GM10266 (cell line): ENCODE measurements around the gene TIMM44.
"Not testable (repeated sequence)": the region's sequence is repeated elsewhere in the genome, so short reads cannot be mapped to it uniquely, and the experiment has no call there.

Experiments
- DNase-seq: peaks from one replicate; pipeline ENCODE4 v3.0.0; 2012; ENCODE audit errors: extremely low spot score
- CTCF ChIP-seq: IDR thresholded peaks from 2 replicates; pipeline ENCODE4 v1.5.1; 2012; ENCODE audit warnings: mild to moderate bottlenecking, low read depth; ENCODE audit not compliant: control insufficient read depth, insufficient read depth; ENCODE audit errors: missing control alignments

TIMM44 gene

DNA sequence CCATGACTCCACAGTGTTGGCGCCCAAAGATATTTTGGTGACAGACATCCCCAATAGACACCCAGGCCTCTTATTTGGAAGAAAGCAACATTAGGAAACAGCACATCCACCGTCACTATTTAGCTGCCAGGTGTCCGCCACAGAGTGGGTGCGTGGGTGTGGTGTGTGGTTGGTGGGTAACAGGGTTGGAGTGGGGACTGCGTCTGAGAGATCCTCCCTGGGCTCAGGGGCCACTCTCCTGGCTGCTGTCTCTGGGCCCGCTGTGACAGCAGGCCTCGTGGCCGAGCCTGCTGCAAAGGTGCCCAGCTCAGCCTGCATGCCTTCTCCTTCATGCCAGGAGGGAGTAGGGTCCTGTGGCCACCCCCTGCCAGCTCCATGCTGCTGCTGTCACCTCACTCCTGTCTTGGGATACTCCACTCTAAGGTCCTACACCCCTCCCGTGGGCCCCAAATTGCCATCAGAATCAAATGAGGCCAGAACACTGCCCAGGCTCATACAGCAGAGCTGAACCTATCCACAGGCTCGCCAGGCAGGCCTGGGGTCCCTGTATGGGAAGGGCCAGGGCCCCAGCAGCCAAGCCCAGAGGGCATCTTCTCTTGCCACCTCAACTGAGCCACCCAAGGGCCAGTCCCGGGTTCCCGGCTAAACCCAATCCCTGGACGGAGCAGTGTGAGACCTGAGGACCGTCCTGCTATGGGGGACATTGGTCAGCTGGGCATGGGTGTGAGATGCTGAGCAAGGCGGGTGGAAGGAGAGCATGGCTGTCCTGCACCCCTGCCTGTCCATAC lies 24.7 kb upstream of the TIMM44 start:
- no peak for TF ChIP-seq CTCF
- DNase-seq, result no peak

DNA sequence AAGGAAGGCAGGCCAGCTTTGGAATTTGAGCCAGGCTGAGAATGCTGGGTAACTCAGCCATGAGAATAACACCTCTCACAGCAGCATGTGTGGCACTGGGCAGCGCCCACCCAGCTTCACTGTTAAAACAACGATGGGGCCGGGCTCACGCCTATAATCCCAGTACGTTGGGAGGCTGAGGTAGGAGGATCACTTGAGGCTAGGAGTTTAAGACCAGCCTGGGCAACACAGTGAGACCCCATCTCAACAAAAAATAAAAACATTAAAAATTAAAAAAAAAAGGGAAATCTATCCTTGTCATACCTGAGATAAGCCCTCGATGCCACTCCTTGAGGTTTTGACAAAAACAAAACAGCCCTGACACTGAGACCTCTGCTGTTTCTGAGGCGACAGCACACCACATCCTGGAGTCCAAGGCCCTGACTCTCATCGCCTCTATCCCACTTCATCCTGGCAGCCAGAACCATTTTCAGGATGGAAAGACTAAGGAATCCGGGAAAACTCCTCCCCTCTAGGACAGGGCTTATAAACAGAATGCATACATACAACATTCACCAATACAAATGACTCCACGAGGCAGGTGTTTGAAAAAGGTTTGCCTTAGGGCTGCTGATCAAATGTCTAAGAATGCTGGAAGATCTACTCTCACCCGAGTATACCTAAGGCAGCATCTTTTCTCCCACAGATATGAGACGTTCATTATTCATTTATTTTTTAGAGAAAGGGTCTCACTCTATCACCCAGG lies 22.6 kb upstream of the TIMM44 start:
- DNase-seq, result no peak
- no peak for TF ChIP-seq CTCF

GRCh38 chr19:7965259-7965841 lies 21.9 kb upstream of the TIMM44 start:
- no peak for TF ChIP-seq CTCF
- DNase-seq, result no peak

DNA sequence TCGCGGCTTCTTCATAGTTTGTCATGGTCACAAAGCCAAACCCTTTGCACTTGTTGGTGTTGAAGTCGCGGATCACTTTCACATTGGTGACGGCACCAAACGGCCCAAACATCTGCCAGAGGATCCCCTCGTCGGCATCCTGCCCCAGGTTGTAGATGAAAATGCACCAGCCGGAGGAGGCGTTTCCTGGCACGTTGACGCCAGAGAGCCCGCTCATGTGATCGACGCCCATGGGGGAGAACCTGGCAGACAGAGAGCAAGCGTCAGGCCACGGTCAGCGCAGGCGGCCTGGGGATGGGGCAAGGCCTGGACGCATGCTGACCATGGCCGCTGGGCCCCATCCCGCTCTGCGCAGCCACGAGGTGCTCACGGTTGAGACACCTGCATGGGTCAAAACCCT lies 20.1 kb upstream of the TIMM44 start:
- DNase-seq, result no peak
- TF ChIP-seq CTCF, result no peak

- no peak for TF ChIP-seq CTCF
Observed at GRCh38 chr19:7962644-7963268, 19.3 kb upstream of the TIMM44 start.

GRCh38 chr19:7961920-7962626 lies 18.6 kb upstream of the TIMM44 start:
- no peak for DNase-seq
- TF ChIP-seq CTCF, result no peak

More at GRCh38 chr19:7962644-7963268, 19.3 kb upstream of the TIMM44 start:
- DNase-seq, result no peak

DNA sequence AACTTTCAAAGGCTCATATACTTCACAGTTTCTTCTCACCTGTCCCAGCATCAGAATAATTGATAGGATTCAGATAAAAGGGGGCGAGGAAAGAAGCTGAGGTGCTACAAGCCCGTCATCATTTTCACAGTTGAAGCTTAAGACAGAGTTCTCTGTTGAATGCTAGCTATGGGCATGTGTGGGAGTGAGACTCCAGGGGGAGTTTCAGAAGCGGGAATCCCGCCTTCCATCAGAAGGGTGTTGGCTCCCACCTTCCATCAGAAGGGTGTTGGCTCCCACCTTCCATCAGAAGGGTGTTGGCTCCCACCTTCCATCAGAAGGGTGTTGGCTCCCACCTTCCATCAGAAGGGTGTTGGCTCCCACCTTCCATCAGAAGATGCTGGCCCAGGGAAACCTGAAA lies 17.6 kb upstream of the TIMM44 start:
- DNase-seq, result not testable (repeated sequence)
